Endothelial cell of umbilical vein (primary cell): Measurements from ENCODE around the gene CIITA. TPM values are rescaled to one million over a fixed set of nuclear protein-coding genes. Genes with fewer than 3 reads are reported as not detected.

Experiments
- BruUV-seq: library from RNA; stranded (reverse); fragments of 400-500 nt; replicated peaks from 2 replicates; lab custom pipeline; 2021; lab: Mats Ljungman, UMichigan
- CTCF ChIA-PET: fragments of 300-600, 350-600 bp; sonication (Branson Sonifier 250); formaldehyde crosslinking; loops from one replicate; lab custom pipeline; 2021; ENCODE audit warnings: antibody characterized with exemption, inconsistent platforms; lab: Charles Lee
- POLR2A ChIA-PET: fragments of 300-600, 350-600 bp; sonication (Branson Sonifier 250); formaldehyde crosslinking; loops from one replicate; lab custom pipeline; 2021; ENCODE audit warnings: antibody characterized with exemption, inconsistent platforms; lab: Charles Lee
- DNase-seq: peaks from one replicate; pipeline ENCODE4 v3.0.0-alpha.2; 2011; ENCODE audit warnings: low read depth, low spot score
- FAIRE-seq: peaks from 2 replicates; lab custom pipeline; 2011; peaks lifted over from hg19 to GRCh38; lab: Jason Lieb, UNC
- H2AFZ ChIP-seq: 2 replicates; pipeline ENCODE4 v1.6.0; 2012; ENCODE audit warnings: low read depth, low read length, control low read depth, inconsistent platforms
- H3K27ac ChIP-seq: 2 replicates; pipeline ENCODE4 v1.5.1; 2011; ENCODE audit warnings: low read depth, mild to moderate bottlenecking, control low read depth, low read length, moderate library complexity; ENCODE audit not compliant: insufficient read depth
- H3K27me3 ChIP-seq, 2 experiments: 2 replicates each; pipeline versions ENCODE4 v1.6.0 to v1.6.1; 2011; ENCODE audit warnings: low read length in 2 of 2, mixed read lengths in 1 of 2; ENCODE audit not compliant: control insufficient read depth in 2 of 2, insufficient read depth in 2 of 2
- H3K36me3 ChIP-seq, 2 experiments: 2 replicates in 1 of 2; 3 replicates in 1 of 2; pipeline ENCODE4 v1.5.1; 2011; ENCODE audit warnings: low read length in 2 of 2, mild to moderate bottlenecking in 1 of 2, moderate library complexity in 1 of 2; ENCODE audit not compliant: control insufficient read depth in 2 of 2, insufficient read depth in 2 of 2; ENCODE audit errors: extremely low read depth in 1 of 2
- H3K4me1 ChIP-seq: 3 replicates; pipeline ENCODE4 v1.5.1; 2011; ENCODE audit warnings: mild to moderate bottlenecking, low read length; ENCODE audit not compliant: control insufficient read depth, insufficient read depth; ENCODE audit errors: extremely low read depth
- H3K4me2 ChIP-seq: 2 replicates; pipeline ENCODE4 v1.6.1; 2011; ENCODE audit warnings: low read length, control low read depth, mixed read lengths; ENCODE audit not compliant: insufficient read depth
- H3K4me3 ChIP-seq, 3 experiments: fragments of 200-600 bp in 1 of 3; sonication (generic), shearing (Covaris generic) in 1 of 3; replicated peaks in 1 of 3; 2 replicates each; pipeline ENCODE4 v1.5.1; 2011 to 2016; ENCODE audit warnings: control low read depth in 3 of 3, low read length in 3 of 3, mild to moderate bottlenecking in 2 of 3, inconsistent platforms in 1 of 3, low read depth in 1 of 3, moderate library complexity in 1 of 3; ENCODE audit not compliant: insufficient read depth in 1 of 3
- H3K79me2 ChIP-seq: 2 replicates; pipeline ENCODE4 v1.6.0; 2012; ENCODE audit warnings: low read length, inconsistent platforms; ENCODE audit not compliant: control insufficient read depth, insufficient read depth
- H3K9ac ChIP-seq: replicated peaks from 2 replicates; pipeline ENCODE3; 2011; ENCODE audit warnings: low read length, control low read depth; ENCODE audit not compliant: insufficient read depth; ENCODE audit errors: extremely low read depth
- H3K9me1 ChIP-seq: replicated peaks from 3 replicates; pipeline ENCODE4 v1.6.0; 2011; ENCODE audit warnings: mild to moderate bottlenecking, low read length; ENCODE audit not compliant: control insufficient read depth, insufficient read depth; ENCODE audit errors: extremely low read depth
- H3K9me3 ChIP-seq: replicated peaks from 2 replicates; pipeline ENCODE4 v1.5.1; 2012; ENCODE audit warnings: low read length, inconsistent platforms; ENCODE audit not compliant: control insufficient read depth, insufficient read depth
- H4K20me1 ChIP-seq: replicated peaks from 2 replicates; pipeline ENCODE3; 2011; ENCODE audit warnings: mild to moderate bottlenecking, low read length; ENCODE audit not compliant: control insufficient read depth, insufficient read depth; ENCODE audit errors: extremely low read depth
- EZH2 ChIP-seq: IDR thresholded peaks from 2 replicates; pipeline ENCODE4 v1.6.1; 2012; ENCODE audit warnings: borderline replicate concordance, low read depth, mild to moderate bottlenecking, moderate library complexity, low read length, inconsistent platforms; ENCODE audit not compliant: severe bottlenecking
- FOS ChIP-seq: IDR thresholded peaks from 2 replicates; pipeline ENCODE4 v1.6.1; 2011; ENCODE audit warnings: mild to moderate bottlenecking, low read length, moderate library complexity, borderline replicate concordance; ENCODE audit not compliant: insufficient read depth
- GATA2 ChIP-seq: IDR thresholded peaks from 2 replicates; pipeline ENCODE4 v1.7.0; 2011; ENCODE audit warnings: low read depth, mild to moderate bottlenecking, moderate library complexity, mixed read lengths, low read length; ENCODE audit not compliant: insufficient read length, insufficient read depth
- JUN ChIP-seq: IDR thresholded peaks from 2 replicates; pipeline ENCODE4 v1.6.1; 2011; ENCODE audit warnings: borderline replicate concordance, low read depth; ENCODE audit not compliant: insufficient read length, insufficient read depth
- MYC ChIP-seq: IDR thresholded peaks from one replicate; pipeline ENCODE4 v1.6.1; 2011; ENCODE audit warnings: mild to moderate bottlenecking, low read depth, low read length
- POLR2A ChIP-seq: IDR thresholded peaks from 2 replicates; pipeline ENCODE4 v1.6.1; 2012; ENCODE audit warnings: low read depth, mild to moderate bottlenecking, control low read depth, low read length
- POLR2AphosphoS5 ChIP-seq: IDR thresholded peaks from 2 replicates; pipeline ENCODE4 v1.6.1; 2012; ENCODE audit warnings: low read depth, mild to moderate bottlenecking, control low read depth, low read length, moderate library complexity; ENCODE audit not compliant: insufficient read depth
- dilution Hi-C: fragments of 300-500 bp; cut with MboI; formaldehyde crosslinking; loops from one replicate; pipeline ENCODE4 v1.15.0; 2019; ENCODE audit warnings: low sequenced_read_pairs; ENCODE audit not compliant: extremely low pct_ligation_motif_present
- intact Hi-C: fragments of 100-400 bp; cut with micrococcal nuclease; formaldehyde crosslinking; loops from one replicate; pipeline ENCODE4 v1.10.0; 2022
- polyA plus RNA-seq, 4 experiments: library from polyadenylated mRNA; depleted of rRNA in 3 of 4; stranded (reverse) in 3 of 4; unstranded in 1 of 4; fragments of >200 nt; gene quantifications; 2 replicates each; pipeline versions ENCODE4 v1.2.1 to v1.2.3, GENCODE V29; 2011 to 2012; ENCODE audit warnings: missing spikeins in 1 of 4
- total RNA-seq: library from RNA; stranded (reverse); gene quantifications from 2 replicates; pipeline ENCODE4 v1.2.3, GENCODE V29; 2021
- TF ChIP-seq, protein P1 (sequence below), 2 donors: IDR thresholded peaks; 1 replicate in 1 of 2; 2 replicates in 1 of 2; pipeline ENCODE4 v1.5.1; 2011; ENCODE audit warnings: low read length in 2 of 2, mild to moderate bottlenecking in 2 of 2, moderate library complexity in 2 of 2, control low read depth in 1 of 2, inconsistent platforms in 1 of 2, low read depth in 1 of 2; ENCODE audit not compliant: insufficient read depth in 1 of 2; ENCODE audit errors: extremely low read depth in 1 of 2
- TF ChIP-seq, protein P2 (sequence below): IDR thresholded peaks from 2 replicates; pipeline ENCODE4 v1.6.1; 2011; ENCODE audit not compliant: insufficient read depth, insufficient read length

Gene CIITA
- total and polyA plus RNA-seq, 2 donors (not counting 3 experiments of a cell fraction or from before 2014, with no cell fraction given), result not detected

DNA sequence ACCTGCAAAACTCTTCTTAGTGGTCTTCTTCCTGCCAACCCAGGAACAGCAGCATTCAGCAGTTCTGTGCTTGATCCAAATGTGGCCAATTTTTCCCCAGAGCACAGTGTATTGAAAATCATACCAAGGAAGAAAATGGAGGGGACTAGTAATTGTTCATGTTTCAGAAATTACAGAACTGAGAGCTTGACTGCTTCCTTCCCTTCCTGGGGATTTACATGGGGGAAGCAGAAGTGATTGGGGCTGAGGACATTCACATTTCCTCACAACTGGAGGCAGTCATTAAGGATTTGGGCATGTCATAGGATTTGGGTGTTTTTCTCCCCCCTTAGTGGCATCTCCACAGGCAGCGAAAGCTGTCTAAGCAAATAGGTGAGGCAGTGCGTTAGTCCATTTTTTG, 19.7 kb downstream of the CIITA start:
- dilution Hi-C loops, result no loop called here
- intact Hi-C loops, result no loop called here
- Histone ChIP-seq H3K27me3 (no peaks in the 10 kb centered on the region), H2AFZ (no peak overlapping the region), H3K79me2 (no peaks in the 10 kb centered on the region), H3K9me3 (no peaks in the 10 kb centered on the region), H3K4me3 (no peak overlapping the region), H3K9me1 (no peaks in the 10 kb centered on the region), H4K20me1 (no peaks in the 10 kb centered on the region), H3K4me1 (no peaks in the 10 kb centered on the region), H3K36me3 (no peaks in the 10 kb centered on the region), H3K4me2 (no peak overlapping the region), H3K9ac (no peak overlapping the region), H3K27ac (no peak overlapping the region)
- FAIRE-seq (no peak), DNase-seq (no peak)
- BruUV-seq, result no TSS peak
- POLR2A ChIA-PET, result no interaction called here
- CTCF ChIA-PET, result interaction anchor here (1.5 kb wide), 1 partner anchor 21 kb away, joined by 3 read pairs; no protein-coding TSS in a partner anchor
- TF ChIP-seq POLR2A (no peak), JUN (no peak), POLR2AphosphoS5 (no peak), EZH2 (no peak), FOS (no peak), MYC (no peak), GATA2 (no peak)
- TF ChIP-seq, protein P1, sequence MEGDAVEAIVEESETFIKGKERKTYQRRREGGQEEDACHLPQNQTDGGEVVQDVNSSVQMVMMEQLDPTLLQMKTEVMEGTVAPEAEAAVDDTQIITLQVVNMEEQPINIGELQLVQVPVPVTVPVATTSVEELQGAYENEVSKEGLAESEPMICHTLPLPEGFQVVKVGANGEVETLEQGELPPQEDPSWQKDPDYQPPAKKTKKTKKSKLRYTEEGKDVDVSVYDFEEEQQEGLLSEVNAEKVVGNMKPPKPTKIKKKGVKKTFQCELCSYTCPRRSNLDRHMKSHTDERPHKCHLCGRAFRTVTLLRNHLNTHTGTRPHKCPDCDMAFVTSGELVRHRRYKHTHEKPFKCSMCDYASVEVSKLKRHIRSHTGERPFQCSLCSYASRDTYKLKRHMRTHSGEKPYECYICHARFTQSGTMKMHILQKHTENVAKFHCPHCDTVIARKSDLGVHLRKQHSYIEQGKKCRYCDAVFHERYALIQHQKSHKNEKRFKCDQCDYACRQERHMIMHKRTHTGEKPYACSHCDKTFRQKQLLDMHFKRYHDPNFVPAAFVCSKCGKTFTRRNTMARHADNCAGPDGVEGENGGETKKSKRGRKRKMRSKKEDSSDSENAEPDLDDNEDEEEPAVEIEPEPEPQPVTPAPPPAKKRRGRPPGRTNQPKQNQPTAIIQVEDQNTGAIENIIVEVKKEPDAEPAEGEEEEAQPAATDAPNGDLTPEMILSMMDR (IDR thresholded peaks at IDR 0.05; ENCODE audit: extremely low read depth in 1 of 2, insufficient read depth in 1 of 2, low read depth in 1 of 2, low read length in 2 of 2), result no peak
- TF ChIP-seq, protein P2, sequence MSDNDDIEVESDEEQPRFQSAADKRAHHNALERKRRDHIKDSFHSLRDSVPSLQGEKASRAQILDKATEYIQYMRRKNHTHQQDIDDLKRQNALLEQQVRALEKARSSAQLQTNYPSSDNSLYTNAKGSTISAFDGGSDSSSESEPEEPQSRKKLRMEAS, result no peak
